ENCODE measurements around the gene TBC1D22A.

DNA sequence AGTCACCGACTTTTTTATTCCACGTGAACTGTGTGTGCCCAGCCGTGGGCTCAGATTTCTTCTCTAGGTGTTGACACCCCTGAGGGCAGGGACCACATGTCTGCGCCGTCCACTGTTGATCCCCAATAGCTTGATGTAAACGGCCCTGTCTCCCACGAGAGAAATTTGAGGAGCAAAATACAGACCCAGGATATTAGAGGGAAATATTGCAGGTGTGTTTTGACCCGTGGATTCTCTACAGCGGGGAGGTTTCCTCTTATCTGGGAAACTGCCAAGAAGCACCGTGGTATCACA, 437.5 kb downstream of the TBC1D22A start:
- TF ChIP-seq, protein P1, sequence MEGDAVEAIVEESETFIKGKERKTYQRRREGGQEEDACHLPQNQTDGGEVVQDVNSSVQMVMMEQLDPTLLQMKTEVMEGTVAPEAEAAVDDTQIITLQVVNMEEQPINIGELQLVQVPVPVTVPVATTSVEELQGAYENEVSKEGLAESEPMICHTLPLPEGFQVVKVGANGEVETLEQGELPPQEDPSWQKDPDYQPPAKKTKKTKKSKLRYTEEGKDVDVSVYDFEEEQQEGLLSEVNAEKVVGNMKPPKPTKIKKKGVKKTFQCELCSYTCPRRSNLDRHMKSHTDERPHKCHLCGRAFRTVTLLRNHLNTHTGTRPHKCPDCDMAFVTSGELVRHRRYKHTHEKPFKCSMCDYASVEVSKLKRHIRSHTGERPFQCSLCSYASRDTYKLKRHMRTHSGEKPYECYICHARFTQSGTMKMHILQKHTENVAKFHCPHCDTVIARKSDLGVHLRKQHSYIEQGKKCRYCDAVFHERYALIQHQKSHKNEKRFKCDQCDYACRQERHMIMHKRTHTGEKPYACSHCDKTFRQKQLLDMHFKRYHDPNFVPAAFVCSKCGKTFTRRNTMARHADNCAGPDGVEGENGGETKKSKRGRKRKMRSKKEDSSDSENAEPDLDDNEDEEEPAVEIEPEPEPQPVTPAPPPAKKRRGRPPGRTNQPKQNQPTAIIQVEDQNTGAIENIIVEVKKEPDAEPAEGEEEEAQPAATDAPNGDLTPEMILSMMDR (IDR thresholded peaks at IDR 0.05 in 4 of 5, conservative IDR thresholded peaks at IDR 0.05 in 1 of 5): no peak
- TF ChIP-seq POLR2A (IDR thresholded peaks at IDR 0.05): no peak

Data from gastrocnemius medialis (tissue), 4 donors.